ENCODE results near the gene PNPLA4.

Gene PNPLA4, protein sequence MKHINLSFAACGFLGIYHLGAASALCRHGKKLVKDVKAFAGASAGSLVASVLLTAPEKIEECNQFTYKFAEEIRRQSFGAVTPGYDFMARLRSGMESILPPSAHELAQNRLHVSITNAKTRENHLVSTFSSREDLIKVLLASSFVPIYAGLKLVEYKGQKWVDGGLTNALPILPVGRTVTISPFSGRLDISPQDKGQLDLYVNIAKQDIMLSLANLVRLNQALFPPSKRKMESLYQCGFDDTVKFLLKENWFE

DNA sequence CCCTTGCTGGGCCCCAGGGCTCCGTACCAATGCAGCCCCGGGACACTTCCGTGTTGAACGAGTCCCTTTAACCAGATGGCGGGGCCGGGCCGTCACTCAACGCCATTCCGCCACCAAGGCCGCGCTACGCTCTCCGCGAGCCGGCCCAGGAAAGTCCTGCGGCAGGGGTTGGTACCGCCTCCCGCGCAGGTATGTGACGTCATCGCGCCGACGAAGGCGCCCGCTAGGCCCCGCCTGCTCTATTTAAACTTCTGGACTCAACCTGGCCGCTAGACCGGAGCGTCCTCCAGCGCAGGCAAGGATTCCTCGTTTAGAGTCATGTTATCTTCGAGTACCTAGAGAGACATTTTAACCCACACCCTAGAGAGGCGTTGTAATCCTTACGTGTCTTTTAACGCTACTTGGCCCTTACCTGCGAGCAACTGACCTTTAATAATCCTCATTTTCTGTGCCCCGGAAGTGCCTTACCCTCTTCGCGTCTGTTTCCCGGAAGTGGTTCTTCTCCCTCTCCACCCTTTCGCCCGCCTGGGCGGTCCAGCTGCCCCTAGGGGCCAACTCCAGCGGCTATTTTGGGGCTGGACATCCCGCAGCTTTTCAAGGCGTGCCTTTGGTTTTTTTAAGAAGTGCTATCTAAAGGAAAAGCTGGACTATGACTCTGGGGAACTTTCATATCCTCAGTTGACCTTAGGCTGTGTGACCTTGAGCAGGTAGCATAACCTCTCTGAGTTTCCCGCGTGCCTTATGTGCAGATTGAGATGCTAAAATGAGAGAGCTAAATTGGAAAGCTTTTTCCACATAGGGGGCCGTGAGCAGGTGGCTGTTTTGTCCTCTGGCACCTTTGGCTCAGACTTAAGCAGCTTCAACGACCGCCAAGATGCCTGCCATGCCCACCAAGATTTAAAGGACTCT is at the start of gene PNPLA4:
Gene PNPLA4, minus strand, starts transcription at position 155 of the 909 bp plus-strand sequence. CDS start 1,294 bp downstream, outside the sequence.
- DNase-seq, result peak; percentile 79

DNA sequence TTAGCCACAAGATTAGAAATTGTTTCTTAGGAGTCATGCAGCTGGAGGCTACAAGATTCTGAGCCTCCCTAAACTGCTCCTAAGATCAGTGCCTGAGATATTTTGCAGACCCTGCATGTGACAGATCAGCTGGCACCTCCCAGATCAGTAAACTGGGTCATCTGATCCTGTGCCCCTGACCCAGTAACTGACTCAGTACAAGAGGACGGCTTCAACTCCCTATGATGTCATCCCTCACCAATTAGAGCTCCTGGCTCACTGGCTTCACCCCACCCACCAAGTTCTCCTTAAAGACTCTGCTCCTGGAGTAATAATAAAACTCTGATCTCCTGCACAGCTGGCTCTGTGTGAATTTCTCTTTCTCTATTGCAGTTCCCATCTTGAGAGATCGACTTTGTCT is 45.4 kb upstream of the PNPLA4 start:
- no peak for DNase-seq

DNA sequence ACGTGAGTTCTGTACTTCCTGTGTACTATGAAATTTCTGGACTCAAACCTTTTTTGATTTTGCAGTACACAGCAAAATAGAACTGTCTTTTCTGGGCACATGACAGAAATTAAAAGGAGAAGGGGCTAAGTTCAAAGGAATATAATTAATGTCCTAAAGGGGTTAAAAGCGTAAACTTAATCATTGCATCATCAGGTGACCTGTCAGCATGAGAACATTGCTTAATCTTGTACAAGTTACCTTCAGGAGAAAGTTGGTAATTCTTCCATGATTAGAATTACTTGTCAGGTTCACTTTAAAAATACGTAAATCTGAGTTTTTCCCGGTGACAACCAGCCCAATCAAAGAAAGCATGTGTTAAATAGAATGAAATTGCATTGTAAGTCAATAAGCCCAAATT is 43.2 kb upstream of the PNPLA4 start:
- no peak for DNase-seq

DNA sequence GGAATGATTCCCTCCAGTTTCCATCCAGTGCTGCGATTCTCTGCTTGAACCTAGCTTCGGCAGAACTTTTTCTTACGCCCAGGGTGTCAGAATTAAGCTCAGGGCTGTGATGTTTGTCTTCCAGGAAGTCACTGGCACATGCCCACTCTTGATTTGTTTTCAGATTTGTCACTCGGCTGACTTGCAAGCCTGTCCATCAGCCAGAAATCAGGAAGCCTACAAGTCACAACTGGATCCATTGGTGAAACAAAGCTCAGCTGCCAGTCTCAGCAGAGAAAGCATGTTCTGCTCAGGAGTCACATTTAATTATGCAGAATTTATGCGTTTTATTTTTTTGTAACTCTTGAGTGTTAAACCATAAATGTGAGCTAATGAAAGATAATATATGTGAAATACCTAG is 38.2 kb upstream of the PNPLA4 start:
- DNase-seq, result no peak

DNA sequence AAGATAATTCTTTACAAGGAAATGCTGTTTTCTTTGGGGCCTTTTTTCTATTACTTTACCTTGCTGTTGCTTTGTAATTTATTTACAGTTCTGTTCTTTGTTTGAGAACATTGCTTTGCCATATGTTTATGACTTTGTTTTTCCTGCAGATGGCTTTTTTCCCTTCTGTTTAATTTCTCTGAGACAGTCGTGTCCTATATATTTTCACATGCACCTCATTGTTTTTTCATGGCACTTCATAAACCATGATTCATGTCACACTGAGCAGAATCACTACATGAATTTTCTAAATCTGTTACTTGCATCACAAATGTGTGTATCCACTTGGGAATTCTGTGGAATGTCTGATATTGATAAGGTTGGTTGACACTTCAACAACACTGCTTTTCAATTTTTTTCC is 33.0 kb upstream of the PNPLA4 start:
- DNase-seq, result no peak

DNA sequence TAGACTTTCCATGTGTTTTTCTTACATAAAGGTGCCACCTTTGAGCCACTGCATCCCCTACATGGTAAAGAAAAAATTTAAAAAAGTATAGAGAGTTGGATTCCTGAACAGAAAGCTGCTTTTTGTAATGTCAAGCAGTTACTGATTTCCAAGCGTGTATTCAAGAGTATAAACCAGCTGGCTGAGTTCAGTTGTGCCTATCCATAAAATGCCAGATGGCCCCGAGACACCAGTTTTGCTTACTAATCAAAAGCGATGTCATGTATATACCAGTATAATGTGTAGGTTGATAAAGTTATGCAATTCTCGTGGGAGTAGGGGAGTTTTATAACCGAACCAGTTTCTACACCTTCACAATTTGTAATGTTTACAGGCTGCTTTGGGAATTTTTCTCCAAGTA is 26.2 kb upstream of the PNPLA4 start:
- no peak for DNase-seq

DNA sequence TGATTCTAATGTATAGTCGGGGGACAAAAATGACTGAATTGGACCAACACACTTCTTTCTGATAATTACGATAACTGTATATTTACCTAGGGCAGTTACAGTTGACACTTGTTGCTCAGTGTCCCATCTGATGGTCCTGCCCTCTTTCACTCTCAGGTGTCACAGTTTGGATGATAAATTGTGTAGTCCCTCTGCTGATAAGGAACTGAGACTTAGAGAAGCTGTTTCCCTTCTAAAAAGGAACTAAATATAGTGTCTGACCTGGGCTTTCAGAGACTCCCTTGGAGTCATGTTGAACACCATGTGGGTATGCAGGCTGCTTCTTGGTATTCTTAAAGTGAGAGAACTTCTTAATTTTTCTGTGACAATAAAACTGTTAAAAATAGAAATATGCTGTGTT is 23.7 kb upstream of the PNPLA4 start:
- no peak for DNase-seq

DNA sequence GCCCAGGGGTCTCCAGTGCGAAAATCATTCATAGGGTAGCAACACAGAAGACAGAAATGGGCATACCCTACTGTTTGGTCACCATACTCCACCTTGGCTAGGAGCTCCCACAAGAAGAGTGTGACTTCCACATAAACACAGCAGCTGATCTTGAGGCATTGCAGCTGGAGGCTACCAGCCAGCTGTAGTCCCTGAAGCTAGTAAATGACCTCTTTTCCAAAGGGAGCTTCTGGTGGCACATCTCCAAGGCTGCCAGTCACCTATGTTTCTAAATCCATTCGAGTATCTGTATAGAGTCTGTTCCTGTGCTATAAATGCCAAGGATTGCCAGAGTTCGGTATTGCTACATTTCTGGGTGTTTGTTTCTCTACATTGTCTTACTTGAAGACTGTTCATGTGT is 21.3 kb upstream of the PNPLA4 start:
- no peak for DNase-seq

DNA sequence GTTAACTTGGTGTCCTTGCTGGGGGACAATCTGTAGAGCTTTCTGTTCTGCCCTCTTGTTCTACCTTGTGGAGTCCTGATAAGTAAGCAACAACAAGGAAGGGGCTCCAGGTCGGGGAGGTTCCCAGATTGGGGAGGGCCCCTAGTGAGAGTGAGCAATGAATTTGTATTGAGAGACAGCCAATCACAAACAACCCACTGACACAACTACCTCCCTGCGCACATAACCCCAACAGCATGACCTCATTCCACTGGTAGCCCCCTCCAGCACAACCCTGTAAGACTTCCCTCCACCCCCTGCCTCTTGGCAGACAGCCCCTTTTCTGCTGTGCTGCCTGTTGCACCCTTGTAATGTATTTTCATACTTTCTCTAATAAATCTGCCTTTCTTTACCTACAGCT is 19.7 kb upstream of the PNPLA4 start:
- DNase-seq, result no peak

DNA sequence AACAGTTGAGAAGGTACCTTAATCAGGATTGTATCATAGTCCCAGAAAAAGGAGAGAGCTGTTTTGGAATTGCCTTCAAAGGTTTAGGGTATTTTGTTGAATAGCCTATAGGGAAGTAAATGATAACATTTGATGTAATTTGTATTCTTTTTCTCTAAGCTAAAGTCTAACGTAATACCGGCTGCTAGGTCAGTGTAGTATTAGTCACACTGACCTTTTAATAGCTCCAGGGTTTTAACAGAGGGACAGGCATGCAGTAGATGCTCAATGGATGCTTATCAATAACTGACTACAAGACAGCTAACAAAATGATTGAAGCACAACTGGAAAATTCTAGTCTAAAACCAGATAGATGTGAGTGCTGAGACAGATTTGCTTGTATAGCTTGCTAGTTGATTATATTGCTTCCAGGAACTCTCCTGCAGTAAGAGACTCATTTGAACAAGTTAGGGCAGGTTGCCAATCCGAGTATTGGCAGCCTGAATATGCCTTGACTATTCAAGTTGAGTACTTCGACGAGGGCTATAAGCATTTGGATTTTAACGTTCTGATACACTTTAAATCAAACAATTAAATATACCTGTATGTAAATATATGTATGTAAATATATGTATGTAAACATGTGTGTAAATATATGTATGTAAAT is 16.5 kb upstream of the PNPLA4 start:
- DNase-seq, result no peak

DNA sequence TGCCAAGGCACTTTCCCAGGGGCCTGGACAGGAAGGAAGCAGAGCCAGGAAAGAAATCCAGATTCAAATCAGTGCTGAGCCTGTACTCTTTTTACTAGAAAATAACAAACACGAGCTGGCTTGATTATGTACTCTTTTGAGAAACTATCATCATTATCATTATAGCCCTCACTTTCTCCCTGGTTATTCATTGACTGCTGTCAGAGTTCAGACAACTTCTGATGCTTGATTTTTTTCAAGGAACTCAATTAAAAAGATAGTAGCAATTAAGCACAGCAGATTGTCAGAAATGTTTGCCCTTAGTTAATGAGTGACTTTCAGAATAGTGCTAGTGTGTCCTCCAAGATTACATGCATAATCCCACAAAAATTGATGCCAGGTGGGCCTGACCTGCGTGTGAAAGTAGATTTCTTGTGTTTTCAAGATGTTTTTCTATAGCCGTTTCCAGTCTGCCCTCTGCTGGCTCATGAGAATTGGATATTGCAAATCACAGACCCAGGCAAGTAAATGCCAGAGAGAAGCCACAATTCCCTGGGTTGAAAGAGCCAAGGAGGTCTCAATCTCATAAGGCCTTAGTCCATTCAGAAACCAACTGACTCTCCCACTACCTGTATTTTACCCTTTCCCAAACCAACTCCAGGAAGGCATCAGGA is 14.3 kb upstream of the PNPLA4 start:
- DNase-seq, result peak; percentile 41

DNA sequence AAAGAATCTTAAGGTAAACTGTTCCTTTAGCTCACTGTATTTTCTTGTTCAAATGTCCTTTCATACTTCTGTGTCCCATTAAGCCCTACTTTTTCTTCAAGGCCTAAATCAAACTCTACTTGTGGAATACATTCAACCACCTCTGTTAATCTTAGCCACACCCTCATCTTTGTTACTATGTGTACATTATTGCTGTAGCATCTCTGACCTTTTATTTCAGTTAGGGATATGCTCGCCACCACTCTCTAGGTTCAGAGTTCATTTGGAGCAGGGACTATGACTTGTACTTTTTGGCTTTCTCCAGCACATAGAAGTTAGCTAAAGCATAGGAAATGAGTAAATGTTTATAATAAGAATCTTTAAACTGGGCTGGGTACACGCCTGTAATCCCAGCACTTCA is 6.8 kb upstream of the PNPLA4 start:
- DNase-seq, result no peak

DNA sequence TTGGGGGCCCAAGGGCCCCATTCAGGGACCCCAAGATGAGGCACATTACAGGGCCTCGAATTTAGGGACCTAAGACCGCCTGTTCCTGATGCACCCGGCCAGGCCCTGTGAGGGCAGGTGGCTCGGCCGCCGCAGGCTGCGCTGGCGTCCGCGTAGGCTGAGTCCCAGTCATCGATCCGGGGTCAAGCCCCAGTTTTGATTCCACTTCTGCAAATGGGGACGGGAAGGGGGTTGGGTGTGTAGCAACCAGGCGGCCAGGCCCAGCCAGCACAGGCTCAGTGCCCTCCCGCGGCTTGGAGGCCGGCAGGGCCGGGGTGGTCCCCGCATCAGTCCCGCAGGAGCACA is 327 bp downstream of the PNPLA4 start:
- no peak for DNase-seq

DNA sequence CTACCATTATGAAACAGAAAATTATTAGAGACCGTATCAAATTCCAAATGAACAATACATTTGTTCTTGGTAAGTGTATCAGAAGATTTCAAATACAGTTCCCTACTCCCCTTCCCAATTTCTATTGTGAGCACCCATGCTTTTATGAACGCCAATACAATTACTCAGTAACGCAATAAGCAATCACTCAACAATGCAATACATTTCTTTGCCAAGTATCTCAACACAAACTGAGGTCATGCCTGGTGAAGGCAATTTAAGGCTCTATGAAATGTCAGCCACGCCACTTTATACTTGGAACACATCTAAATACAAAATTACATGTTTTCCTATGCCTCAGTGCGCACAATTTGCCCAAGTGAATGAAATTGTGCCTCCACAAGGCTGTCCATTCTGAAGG is 712 bp downstream of the PNPLA4 start:
- DNase-seq, result no peak

DNA sequence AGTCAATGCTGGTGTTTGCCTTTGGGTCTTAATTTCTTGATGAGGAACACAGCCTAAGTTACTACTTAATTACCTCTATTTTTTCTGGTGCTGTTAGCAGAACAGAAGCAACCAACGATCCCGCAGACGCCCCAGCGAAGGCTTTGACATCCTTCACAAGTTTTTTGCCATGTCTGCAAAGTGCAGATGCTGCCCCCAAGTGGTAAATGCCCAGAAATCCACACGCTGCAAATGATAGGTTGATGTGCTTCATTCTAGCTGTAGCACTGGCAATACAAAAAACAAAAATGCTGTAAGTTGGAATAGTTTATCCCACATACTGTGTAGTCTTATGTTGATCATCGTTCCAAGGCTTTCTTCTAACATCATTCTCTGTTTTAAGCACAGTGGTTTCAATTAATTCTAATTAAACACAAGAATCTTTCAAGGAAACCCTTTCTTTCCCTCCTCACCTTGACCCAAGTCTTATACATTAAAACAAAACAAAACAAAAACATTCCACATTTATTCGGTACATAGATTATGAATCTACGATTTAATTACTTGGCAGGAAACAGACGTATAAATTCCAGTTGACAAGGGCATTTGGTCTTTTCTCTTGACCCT is 1.2 kb downstream of the PNPLA4 start:
- DNase-seq, result peak; percentile 76

DNA sequence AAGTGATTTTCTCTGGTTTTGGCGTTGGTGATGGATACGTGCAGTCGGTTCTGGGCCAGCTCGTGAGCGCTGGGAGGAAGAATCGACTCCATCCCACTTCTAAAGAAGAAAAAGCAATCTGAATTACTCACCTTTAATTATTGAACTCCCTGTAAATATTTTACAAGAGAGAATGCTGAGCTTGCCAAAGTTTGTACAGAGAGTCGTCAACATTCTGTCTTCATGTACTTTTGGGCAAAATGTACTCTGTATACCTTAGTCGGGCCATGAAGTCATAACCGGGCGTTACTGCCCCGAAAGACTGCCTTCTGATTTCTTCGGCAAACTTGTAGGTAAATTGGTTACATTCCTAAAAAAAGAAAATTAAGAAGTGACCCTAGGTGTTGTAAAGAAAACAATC is 5.5 kb downstream of the PNPLA4 start:
- DNase-seq, result no peak

DNA sequence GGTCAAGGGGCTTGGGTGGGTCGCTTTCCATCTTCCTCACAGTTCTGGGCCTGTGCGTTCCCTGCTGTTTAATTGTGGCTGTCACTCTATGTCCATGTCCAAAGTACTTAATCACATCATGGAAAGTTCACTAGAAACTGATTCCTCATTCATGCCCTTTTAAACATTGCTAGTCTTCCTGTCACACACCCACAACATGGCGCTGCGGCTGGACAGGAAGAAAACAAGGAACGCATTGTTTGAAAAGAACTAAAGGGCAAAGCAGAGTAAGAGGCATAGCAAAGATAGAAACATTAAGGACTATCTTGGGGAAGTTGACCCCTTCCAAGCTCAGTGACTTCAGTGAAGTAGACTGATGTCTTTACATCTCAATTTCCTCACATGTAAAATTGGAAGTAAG is 18.4 kb downstream of the PNPLA4 start:
- DNase-seq, result no peak

DNA sequence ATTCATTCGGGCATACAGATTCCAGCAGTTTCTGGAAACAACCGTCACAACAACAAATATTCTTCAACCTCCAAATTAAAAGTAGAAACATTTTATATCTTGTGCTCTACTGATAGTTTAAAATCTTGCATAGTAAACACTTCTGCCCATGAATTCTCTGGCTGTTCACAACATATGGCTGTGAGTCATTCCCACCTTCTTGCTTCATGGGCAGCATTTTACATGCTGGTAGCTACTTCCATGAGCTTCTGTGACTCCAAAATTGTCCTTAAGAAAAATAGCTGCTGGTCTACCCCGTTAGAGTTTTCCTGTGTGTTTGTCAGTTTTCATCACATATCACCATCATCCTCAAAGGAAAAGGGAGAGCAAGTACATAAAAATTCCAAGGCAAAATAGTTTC is 22.7 kb downstream of the PNPLA4 start:
- DNase-seq, result no peak

DNA sequence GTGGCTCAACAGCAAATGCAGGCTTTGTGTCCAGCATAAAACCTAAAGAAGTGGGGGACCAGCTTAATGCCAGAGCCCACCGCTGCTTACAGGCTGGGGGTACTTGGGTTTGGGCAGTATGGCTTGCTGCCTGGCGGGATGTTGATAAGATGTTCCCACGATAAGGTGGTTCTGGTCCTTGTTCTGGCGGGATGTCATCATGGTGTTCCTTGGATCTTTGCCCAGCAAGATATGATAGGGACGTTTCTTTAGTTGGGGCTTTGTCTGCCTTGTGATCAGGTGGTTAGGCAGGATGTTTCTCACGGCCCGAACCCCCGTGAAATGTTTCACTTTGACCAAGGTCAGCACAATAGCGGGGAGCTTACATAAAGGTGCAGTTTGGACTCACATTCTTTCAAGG is 35.3 kb downstream of the PNPLA4 start:
- no peak for DNase-seq

DNA sequence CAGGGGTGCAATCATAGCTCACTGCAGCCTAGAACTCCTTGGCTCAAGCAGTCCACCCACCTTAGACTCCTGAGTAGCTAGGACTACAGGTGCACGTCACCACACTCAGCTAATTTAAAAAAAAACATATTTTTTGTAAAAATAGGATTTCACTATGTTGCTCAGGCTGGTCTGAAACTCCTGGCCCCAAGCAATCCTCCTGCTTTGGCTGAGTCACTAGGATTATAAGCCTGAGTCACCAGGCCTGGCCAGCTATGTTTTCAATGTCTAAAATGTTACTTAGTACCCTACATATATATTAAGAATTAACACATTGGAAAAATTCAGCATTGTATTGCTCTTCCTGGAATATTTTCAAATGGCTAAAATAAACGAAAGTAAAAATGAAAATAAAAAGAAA is 37.5 kb downstream of the PNPLA4 start:
- DNase-seq, result no peak

DNA sequence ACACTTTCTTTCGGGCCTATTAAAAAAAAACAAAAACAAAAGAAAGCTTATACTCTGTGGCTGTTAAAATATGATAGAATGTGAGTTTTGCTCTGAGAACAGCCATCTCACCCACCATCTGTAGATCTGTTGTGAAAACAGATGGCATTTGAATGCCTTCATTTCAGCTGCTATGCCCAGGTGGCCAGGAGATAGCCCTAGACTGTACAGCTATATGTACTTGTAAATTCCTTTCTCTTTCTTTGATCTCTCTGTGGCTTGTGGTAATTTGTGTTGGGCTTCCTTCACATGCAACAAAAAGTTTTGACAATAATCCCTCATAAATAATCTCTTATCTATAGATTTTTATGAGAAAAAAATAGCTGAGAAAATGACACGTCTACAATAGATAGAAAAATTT is 38.1 kb downstream of the PNPLA4 start:
- DNase-seq, result no peak

DNA sequence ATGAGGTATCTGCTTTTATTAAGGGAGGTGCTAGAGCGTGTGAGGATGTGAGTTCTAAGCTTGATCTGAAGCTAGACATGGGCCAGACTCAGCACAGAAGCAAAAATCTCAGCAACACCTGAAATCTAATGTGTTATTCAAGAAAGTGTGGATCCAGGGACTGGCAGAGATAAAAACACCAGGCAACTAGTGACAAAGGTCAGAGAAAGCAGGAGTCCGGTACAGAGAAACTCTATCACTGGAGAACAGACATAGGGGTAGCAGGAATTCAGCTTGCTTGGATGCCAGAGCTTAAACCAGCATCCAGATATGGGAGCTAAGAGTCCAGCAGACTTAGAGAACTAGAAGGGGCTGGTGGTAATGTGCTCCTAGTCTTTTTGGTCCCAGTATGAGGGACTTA is 50.3 kb downstream of the PNPLA4 start:
- DNase-seq, result no peak

DNA sequence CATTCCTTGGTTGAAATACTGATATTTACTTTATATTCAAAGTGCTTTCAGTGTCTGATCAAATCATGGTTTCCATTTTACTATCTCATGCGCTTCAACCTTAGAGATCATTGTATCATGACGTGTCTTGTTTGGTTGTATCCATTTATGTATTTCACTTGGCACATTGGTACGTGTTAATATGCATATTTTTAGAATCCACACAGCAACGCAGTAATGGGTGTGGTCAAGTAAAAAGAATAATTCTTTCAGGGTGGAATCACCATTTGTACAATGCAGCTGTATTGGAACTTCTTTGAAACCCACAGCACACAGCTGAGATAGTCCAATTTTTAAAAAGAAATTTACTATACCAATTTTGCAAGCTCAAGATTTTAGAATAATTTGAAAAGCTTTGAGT is 55.2 kb downstream of the PNPLA4 start:
- DNase-seq, result no peak

Data from NCI-H146 (cell line).